GM23248 (cell line): ENCODE data around the gene GATAD2A.

ENCODE experiments used
- EZH2 ChIP-seq: fragments of 200-600 bp; sonication (generic); IDR thresholded peaks from 2 replicates; pipeline ENCODE4 v1.6.1; 2018; ENCODE audit warnings: antibody characterized with exemption, mild to moderate bottlenecking; ENCODE audit not compliant: insufficient read depth, poor library complexity, severe bottlenecking
- EZH2phosphoT487 ChIP-seq: fragments of 200-600 bp; sonication (generic); IDR thresholded peaks from 2 replicates; pipeline ENCODE4 v1.6.1; 2018; ENCODE audit warnings: antibody characterized with exemption, moderate library complexity, mild to moderate bottlenecking, low read depth; ENCODE audit not compliant: insufficient read depth

- no peak for TF ChIP-seq EZH2
- TF ChIP-seq EZH2phosphoT487 = no peak
These were observed 16.7 kb downstream of the GATAD2A start for GRCh38 chr19:19422156-19422555.
